ENCODE measurements around the gene SNAP47.

- TF ChIP-seq CTCF (IDR thresholded peaks at IDR 0.05): no peak
- TF ChIP-seq REST (IDR thresholded peaks at IDR 0.05): no peak
- TF ChIP-seq CHD4 (IDR thresholded peaks at IDR 0.05; ENCODE audit: borderline replicate concordance): no peak
These were observed 73.8 kb downstream of the SNAP47 start for GRCh38 chr1:227809026-227809425.
